GM23248 (cell line): ENCODE results near the gene EGR4. TPM values are rescaled to one million over a fixed set of nuclear protein-coding genes. Genes with fewer than 3 reads are reported as not detected.

Source experiments
- DNase-seq: peaks from one replicate; pipeline ENCODE4 v3.0.0-alpha.2; 2015
- H2AFZ ChIP-seq: fragments of 200-600 bp; sonication (generic); 2 replicates; pipeline ENCODE4 v1.6.1; 2016; ENCODE audit warnings: antibody characterized with exemption
- H3F3A ChIP-seq: fragments of 200-600 bp; sonication (generic); 2 replicates; pipeline ENCODE4 v1.6.1; 2016; ENCODE audit warnings: mild to moderate bottlenecking, antibody characterized with exemption, mixed run types; ENCODE audit not compliant: insufficient read depth
- H3K27ac ChIP-seq: fragments of 200-600 bp; sonication (generic); 2 replicates; pipeline ENCODE4 v1.5.1; 2016; ENCODE audit warnings: mild to moderate bottlenecking
- H3K27me3 ChIP-seq: fragments of 200-600 bp; sonication (generic); replicated peaks from 2 replicates; pipeline ENCODE4 v1.6.1; 2016; ENCODE audit warnings: mild to moderate bottlenecking; ENCODE audit not compliant: insufficient read depth
- H3K36me3 ChIP-seq: fragments of 200-600 bp; sonication (generic); 2 replicates; pipeline ENCODE4 v1.6.1; 2016; ENCODE audit warnings: low read depth, mild to moderate bottlenecking
- H3K4me1 ChIP-seq: fragments of 200-600 bp; sonication (generic); 2 replicates; pipeline ENCODE4 v1.6.1; 2016; ENCODE audit warnings: mild to moderate bottlenecking; ENCODE audit not compliant: insufficient read depth
- H3K4me2 ChIP-seq: fragments of 200-600 bp; sonication (generic); one replicate; pipeline ENCODE4 v1.6.1; 2016; ENCODE audit warnings: mild to moderate bottlenecking; ENCODE audit not compliant: unreplicated experiment
- H3K4me3 ChIP-seq: fragments of 200-600 bp; sonication (generic); 2 replicates; pipeline ENCODE4 v1.5.1; 2016; ENCODE audit warnings: mild to moderate bottlenecking
- H3K79me2 ChIP-seq: fragments of 200-600 bp; sonication (generic); 2 replicates; pipeline ENCODE4 v1.6.1; 2016; ENCODE audit warnings: mild to moderate bottlenecking; ENCODE audit not compliant: insufficient read depth
- H3K9ac ChIP-seq: fragments of 200-600 bp; sonication (generic); 2 replicates; pipeline ENCODE4 v1.6.1; 2016; ENCODE audit warnings: mild to moderate bottlenecking
- H3K9me2 ChIP-seq: fragments of 200-600 bp; sonication (generic); 2 replicates; pipeline ENCODE4 v1.6.1; 2016; ENCODE audit warnings: mixed run types, mild to moderate bottlenecking, moderate library complexity; ENCODE audit not compliant: insufficient read depth
- H3K9me3 ChIP-seq: fragments of 200-600 bp; sonication (generic); one replicate; pipeline ENCODE4 v1.6.1; 2017; ENCODE audit warnings: low read depth
- H4K20me1 ChIP-seq: fragments of 200-600 bp; sonication (generic); 2 replicates; pipeline ENCODE4 v1.6.0; 2016; ENCODE audit not compliant: insufficient read depth
- EZH2 ChIP-seq: fragments of 200-600 bp; sonication (generic); IDR thresholded peaks from 2 replicates; pipeline ENCODE4 v1.6.1; 2018; ENCODE audit warnings: antibody characterized with exemption, mild to moderate bottlenecking; ENCODE audit not compliant: insufficient read depth, poor library complexity, severe bottlenecking
- EZH2phosphoT487 ChIP-seq: fragments of 200-600 bp; sonication (generic); IDR thresholded peaks from 2 replicates; pipeline ENCODE4 v1.6.1; 2018; ENCODE audit warnings: antibody characterized with exemption, moderate library complexity, mild to moderate bottlenecking, low read depth; ENCODE audit not compliant: insufficient read depth
- WGBS, 2 experiments: methylation state at CpG; one replicate each; pipeline ENCODE4 v1.1.6; 2015 to 2017; ENCODE audit warnings: low lambda C conversion rate in 2 of 2, low coverage in 1 of 2; ENCODE audit errors: missing lambda C conversion rate in 2 of 2; 5-methylcytosine and 5-hydroxymethylcytosine counted together
- in situ Hi-C: fragments of 300-500 bp; cut with MboI; formaldehyde crosslinking; loops from 2 replicates; pipeline ENCODE4 v1.15.0; 2020
- polyA plus RNA-seq: library from polyadenylated mRNA; unstranded; fragments of >200 nt; fragmentation: Nextera tagmentation; extraction: Ambion mirVana; gene quantifications from 2 replicates; pipeline ENCODE4 v1.2.1, GENCODE V29; 2016
- total RNA-seq: library from RNA; depleted of rRNA; stranded (reverse); fragments of >200 nt; shearing (Covaris generic); gene quantifications from 2 replicates; pipeline ENCODE4 v1.2.3, GENCODE V29; 2014

The EGR4 gene
- total and polyA plus RNA-seq, 2 experiments from 2014 or later: not detected

DNA sequence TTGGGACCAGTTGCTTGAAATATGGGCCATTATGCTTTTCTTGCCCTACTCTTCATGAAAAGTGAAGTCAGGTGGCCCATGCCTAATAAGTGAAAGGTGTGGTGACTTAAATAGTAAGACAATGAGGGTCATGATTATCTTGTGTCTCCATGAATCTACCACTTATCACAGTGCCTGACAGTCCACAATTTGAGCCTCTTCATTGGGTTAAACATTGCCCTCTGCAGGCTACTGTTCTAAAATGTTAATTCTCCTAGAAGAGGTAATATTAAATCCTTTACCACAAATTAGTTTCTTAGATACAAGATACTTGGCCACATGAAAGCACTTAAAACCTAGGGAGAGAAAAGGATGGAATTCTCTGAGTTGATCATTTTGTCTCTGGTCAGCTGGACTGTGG lies 4.0 kb downstream of the EGR4 start:
- Histone ChIP-seq H3K9me2 (no peaks in the 10 kb centered on the region), H3F3A (no peaks in the 10 kb centered on the region), H3K79me2 (no peaks in the 10 kb centered on the region), H3K4me3 (no peak overlapping the region), H3K4me2 (no peak overlapping the region), H3K4me1 (no peaks in the 10 kb centered on the region), H2AFZ (no peak overlapping the region), H3K9me3 (no peaks in the 10 kb centered on the region), H3K27me3 (peaks cover 38% of the 10 kb centered on the region), H4K20me1 (no peaks in the 10 kb centered on the region), H3K27ac (no peak overlapping the region), H3K36me3 (no peaks in the 10 kb centered on the region), H3K9ac (no peak overlapping the region)
- DNase-seq: no peak
- no peak for TF ChIP-seq EZH2
- TF ChIP-seq EZH2phosphoT487: no peak
- in situ Hi-C loops: no loop called here

DNA sequence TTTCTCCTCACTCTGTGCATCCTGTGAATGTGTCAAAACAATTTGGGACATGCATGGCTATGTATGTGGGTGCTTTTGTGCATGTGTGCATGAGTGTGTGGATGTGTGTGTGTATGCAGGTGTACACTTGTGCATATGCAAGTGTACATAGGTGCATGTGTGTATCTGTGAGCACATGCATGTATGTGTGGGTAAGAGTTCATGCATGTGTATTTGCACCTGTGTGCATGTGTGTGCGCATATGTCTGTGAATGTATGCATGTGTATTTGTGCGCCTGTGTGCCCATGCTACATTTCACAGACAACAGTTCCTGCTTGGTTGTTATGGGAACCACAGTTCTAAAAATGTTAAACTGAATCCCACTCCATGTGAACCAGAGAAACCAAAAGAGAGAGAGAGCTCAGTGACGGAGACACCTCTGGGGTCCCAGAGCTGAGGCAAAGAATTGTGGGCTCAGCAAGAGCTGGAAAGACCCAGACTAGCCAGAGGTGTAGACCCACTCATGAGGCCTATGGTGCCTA lies 7.2 kb downstream of the EGR4 start:
- H3K36me3 ChIP-seq: no peaks in the 10 kb centered on the region
- no peaks in the 10 kb centered on the region for H3K9me2 ChIP-seq
- in situ Hi-C loops: no loop called here
- no peak overlapping the region for H2AFZ ChIP-seq
- H3K9me3 ChIP-seq: no peaks in the 10 kb centered on the region
- H4K20me1 ChIP-seq: no peaks in the 10 kb centered on the region
- H3K4me2 ChIP-seq: no peak overlapping the region
- H3K27ac ChIP-seq: no peak overlapping the region
- H3K9ac ChIP-seq: no peak overlapping the region
- no peak for TF ChIP-seq EZH2phosphoT487
- no peak for TF ChIP-seq EZH2
- 48 to 63% methylated on average over 3 of the region's 3 CpGs for WGBS, 2 experiments
- H3K79me2 ChIP-seq: no peaks in the 10 kb centered on the region
- DNase-seq: no peak
- H3K4me1 ChIP-seq: no peaks in the 10 kb centered on the region
- no peaks in the 10 kb centered on the region for H3F3A ChIP-seq
- H3K4me3 ChIP-seq: no peak overlapping the region
- H3K27me3 ChIP-seq: peaks cover 21% of the 10 kb centered on the region

DNA sequence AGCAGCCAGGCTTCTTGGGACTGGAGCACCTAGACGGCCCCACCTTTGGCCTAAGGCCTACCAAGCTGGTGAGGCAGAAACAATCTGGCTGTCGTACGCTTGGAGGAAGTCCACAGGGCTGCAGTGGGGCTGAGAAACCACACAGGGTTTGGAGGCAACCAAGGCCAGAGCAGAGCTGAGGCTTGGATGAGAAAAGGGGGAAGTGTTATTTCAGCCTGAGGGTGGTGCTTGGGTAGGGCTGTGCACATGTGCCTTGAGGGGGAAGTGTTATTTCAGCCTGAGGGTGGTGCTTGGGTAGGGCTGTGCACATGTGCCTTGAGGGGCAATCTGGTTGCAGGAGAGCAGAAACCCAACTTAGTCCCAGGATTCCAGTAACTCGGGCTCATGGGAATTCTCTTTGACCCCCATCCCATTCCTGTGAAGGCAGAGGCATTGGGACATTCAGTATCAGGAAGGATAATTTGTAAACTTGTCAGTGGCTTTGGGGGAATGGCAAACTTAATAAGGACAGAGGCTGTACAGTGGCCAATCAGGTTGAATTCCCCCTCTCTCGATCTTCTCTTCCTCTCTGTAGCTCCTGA lies 8.1 kb downstream of the EGR4 start:
- H3K27ac ChIP-seq: no peak overlapping the region
- no peaks in the 10 kb centered on the region for H3K36me3 ChIP-seq
- peaks cover 14% of the 10 kb centered on the region for H3K27me3 ChIP-seq
- no peak for DNase-seq
- H3K9ac ChIP-seq: no peak overlapping the region
- H3K9me3 ChIP-seq: no peaks in the 10 kb centered on the region
- H3K4me1 ChIP-seq: no peaks in the 10 kb centered on the region
- H2AFZ ChIP-seq: peak overlapping the region; percentile 91; the same call in 1 of the 2 replicates
- no peaks in the 10 kb centered on the region for H4K20me1 ChIP-seq
- TF ChIP-seq EZH2 (no peak), EZH2phosphoT487 (no peak)
- no peaks in the 10 kb centered on the region for H3K9me2 ChIP-seq
- in situ Hi-C loops: no loop called here
- peak overlapping the region; percentile 77 for H3K4me2 ChIP-seq
- 38 to 40% methylated on average over 5 of the region's 5 CpGs for WGBS, 2 experiments
- H3F3A ChIP-seq: no peaks in the 10 kb centered on the region
- peak overlapping the region; percentile 76; the same call in 1 of the 2 replicates for H3K4me3 ChIP-seq
- no peaks in the 10 kb centered on the region for H3K79me2 ChIP-seq

DNA sequence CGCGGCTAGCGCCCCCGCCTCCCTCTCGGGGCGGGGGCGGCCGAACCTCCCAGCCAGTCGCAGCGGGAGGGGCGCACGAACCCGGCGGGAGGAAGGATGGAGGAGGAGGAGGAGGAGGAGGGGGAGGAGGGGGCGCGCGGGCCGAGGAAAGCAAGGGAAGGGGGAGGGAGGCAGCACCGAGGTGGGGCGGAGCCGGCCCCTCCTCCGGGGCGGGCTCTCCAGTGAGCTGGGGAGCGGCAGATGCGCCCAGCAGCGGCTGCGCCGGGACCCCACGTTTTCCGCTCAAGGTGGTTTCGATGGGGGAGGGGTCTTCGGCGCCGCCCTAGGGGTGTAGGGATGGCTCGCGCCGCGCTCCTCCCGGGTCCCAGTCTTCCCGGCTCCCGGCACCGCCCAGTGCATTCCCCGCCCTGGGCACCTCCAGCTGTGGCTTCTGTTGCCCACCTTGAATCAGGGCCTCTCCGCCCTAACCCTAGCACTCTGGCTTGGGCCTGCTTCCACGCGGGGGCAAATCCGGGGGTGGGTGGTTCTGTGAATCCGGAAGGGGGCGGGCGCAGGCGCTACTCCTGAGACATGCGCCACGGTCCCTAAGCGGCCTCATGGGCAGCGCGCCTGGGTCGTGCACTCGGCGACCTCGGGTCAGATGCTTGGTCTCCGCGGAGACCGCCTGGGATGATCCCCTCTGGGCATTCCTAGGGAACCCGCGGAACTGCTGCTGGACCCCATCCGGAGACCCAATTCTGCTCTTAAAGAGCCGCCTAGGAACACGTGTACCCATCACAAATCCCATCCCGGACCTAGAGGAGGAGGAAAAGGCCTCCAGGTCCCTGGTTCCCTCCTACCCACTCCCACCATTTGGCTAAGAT lies 8.8 kb downstream of the EGR4 start, which contains the start of gene FBXO41:
Gene FBXO41 (minus strand): TSS at position 183 of the 863 bp plus-strand sequence. CDS start 14,848 bp downstream, outside the sequence.
- Histone ChIP-seq H3K36me3 (no peaks in the 10 kb centered on the region), H3K79me2 (no peaks in the 10 kb centered on the region), H3K9me2 (no peaks in the 10 kb centered on the region), H3K27me3 (peaks cover 14% of the 10 kb centered on the region), H3K4me3 (peak within 1 kb of the TSS; percentile 76), H3F3A (no peaks in the 10 kb centered on the region), H3K4me1 (no peaks in the 10 kb centered on the region), H2AFZ (peak within 1 kb of the TSS; percentile 91), H3K4me2 (peak within 1 kb of the TSS; percentile 77), H3K9me3 (no peaks in the 10 kb centered on the region), H3K27ac (no peak within 1 kb of the TSS), H4K20me1 (no peaks in the 10 kb centered on the region), H3K9ac (peak within 1 kb of the TSS; percentile 60)
- DNase-seq: peak; percentile 48
- in situ Hi-C loops: no loop called here
- TF ChIP-seq EZH2 (no peak), EZH2phosphoT487 (no peak)
- 2 to 4% methylated on average over 31 to 66 of the region's 69 CpGs for WGBS, 2 experiments
